Non-pigmented ciliary epithelial cell (primary cell): ENCODE data around the gene RGS10.
A peak's percentile ranks its signal among the peaks of the same experiment; 100 is the strongest.
"Not testable (repeated sequence)": the region's sequence is repeated elsewhere in the genome, so short reads cannot be mapped to it uniquely, and the experiment has no call there.

ENCODE experiments used
- DNase-seq: peaks from one replicate; pipeline ENCODE4 v3.0.0-alpha.2; 2010; ENCODE audit warnings: low read depth

The RGS10 gene

DNA sequence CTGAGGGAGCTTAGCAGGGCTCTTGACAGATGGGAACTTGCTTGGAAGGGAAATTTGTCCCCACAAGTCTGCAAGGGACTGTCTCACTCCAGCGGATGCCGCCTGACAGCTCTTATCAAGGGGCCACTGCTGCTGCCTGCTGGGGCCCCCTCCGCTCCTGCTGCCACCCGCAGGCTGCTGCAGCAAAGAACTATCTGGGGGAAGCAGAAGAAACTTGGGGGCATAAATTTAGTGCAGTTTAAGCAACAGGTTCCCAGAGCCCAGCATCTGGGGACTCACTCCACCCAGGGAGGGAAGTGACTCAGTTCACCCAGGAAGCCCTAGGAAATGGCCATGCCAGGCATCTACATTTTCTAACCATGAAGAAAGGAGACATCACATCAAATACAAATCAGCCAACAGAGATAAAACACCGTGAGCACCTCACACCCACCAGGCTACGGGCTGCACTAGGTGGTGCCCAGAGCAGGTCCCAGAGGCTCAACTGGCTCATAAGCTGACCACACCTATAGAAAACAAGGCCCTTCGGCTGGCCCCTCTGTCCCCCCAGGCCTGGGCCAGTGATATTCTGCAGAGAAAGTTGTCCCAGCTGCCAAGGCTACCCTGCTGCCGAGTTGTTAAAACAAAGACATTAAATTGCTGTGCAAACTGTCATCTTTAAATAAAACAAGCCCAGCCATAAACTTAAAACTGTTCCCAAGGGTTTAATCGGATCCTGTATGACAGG lies 3.7 kb downstream of the RGS10 start:
- DNase-seq: no peak

DNA sequence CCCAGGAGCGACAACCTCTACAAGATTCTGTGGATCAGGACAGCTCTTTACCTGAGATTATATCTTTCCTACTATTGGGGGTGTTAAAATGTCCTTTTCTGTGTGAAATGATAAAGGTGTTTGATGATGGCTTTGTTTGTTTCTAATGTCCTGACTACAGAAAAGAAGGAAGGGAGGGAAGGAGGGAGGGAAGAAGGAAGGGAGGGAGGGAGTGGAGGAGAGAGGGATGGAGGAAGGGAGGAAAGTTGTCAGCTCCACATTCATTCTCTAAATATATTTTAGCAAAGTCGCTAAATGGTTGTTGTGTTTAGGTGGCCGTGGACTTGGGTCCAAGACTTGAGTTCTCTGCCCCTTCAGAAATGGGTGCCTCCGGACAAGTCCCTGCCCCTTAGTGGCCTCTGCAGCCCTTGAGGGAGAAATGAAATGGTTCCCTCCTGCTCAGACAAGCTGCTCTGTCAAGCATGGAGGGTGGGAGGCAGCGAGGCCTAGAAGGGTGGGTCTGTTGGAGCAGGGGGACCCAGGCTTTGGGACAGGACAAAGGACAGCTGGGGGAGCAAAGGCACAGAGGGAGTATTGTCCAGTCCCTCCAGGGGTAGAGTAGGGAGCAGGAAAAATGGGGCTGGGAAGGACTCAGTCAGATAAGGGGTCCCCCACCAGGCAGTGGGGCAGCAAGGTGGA lies 4.4 kb downstream of the RGS10 start:
- DNase-seq: no peak

DNA sequence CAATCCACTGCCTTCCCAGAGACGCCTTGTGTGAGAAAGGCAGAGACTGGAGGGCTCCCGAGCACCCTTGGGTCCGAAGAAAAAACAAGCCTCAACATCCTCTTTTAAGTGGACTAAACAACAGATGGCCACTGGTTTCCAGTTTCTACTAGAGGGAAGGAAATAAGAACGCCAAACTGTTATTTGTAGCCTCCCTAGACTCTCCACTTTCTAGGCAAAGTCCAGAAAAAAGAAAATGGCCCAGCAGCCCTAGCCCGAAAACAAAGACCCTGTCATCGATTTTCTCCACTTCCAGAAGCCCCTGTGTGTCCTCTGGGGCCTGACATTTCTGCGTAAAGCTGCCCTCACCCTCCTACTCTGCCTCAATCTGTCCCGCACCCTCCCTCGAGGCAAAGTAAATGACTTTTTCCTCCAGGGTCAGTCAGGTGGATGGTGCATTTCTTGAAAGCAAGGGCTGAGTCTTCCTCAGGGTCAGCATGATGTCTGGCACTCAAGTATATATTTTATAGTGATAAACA lies 6.0 kb downstream of the RGS10 start:
- no peak for DNase-seq

DNA sequence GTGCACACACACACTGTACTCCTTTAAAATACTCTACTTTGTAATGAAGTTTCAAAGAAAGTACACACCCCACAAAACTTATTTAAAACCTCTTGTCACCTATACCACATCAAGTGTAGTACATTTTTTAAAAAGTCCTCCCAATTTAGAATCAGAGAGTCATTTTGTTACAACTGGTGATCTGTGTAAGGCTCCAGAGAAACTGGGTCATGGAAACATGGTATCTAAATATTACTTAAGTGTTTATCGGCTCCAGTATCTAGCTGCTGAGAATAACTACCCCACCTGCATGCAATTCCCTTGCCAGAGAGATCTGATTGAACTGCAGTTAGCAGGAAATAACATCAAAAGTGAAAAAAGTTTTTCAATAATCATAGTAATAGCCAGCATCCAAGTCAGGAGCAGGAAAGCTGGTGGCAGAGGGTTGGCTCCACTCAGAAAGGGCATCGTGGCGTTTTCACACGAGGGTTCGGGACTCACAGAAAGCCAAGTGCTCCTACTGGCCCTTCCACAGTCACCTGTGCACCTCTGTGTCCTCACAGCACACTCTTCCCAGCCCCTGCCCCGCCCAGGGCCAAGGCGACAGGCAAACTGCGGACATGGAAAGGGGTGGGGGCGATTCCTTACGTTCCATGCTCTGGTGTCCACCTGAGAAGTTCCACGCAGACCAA lies 6.5 kb downstream of the RGS10 start:
- DNase-seq: no peak

DNA sequence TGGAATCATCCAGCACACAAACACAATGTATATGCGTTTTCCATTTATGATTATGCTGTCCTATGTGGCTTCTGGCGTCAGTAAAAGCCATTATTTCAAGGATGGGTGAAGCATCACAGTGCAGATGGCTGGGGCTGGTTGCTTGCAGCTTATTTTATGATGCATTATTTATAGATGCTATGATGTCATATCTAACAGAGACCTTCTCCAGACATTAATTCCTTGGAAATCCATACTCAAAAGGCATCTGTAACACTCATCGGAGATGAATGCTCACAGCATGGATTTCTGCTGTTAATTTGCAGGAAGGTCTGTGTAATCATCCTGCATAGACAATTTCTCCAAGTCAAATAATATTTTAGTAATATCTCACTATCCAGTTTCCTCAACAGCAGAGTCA lies 7.2 kb downstream of the RGS10 start:
- DNase-seq: no peak

DNA sequence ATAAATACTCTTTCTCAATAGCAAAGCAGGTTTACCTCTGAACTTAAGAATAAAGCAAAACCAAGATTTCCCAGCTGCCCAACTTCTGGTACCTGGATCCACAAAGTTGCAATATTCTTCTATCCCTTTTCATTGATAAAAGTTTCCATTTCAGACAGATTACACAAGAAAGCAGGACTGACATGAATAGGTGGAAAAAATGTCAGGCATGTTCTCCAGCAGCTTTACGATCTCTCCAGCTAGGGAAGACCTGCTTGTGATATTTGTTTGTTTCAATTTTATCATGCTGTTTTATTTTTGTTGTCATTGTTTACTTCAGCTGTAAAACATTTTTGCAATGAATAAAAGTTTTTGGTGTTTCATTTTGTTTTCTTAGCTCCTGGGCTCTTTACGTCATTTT lies 9.0 kb downstream of the RGS10 start:
- DNase-seq: no peak

DNA sequence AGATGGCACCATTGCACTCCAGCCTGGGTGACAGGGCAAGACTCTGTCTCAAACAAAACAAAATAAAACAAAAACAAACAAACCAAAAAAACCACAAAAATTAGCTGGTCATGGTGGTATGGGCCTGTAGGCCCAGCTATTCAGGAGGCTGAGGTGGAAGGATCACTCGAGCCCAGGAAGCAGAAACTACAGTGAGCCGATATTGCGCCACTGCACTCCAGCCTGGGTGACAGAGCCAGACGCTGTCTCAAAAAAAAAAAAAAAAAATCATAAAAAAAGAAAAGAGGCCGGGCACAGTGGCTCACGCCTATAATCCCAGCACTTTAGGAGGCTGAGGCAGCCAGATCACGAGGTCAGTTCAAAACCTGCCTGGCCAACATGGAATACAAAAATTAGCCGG lies 9.7 kb downstream of the RGS10 start:
- DNase-seq: not testable (repeated sequence)

DNA sequence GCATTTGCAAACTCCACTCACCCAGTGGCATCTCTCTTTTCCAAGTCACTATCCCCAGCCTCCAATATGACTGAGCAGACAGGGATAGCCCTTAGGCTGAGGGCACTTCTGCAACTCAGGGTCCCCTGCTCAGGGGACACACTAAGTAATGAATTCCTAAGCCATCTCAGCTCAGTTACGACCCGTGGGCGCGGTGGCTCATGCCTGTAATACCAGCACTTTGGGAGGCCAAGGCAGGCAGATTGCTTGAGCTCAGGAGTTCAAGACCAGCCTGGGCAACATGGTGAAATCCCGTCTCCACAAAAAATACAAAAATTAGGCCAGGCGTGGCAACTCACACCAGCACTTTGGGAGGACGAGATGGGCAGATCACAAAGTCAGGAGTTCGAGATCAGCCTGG lies 10.3 kb downstream of the RGS10 start:
- DNase-seq: not testable (repeated sequence)

DNA sequence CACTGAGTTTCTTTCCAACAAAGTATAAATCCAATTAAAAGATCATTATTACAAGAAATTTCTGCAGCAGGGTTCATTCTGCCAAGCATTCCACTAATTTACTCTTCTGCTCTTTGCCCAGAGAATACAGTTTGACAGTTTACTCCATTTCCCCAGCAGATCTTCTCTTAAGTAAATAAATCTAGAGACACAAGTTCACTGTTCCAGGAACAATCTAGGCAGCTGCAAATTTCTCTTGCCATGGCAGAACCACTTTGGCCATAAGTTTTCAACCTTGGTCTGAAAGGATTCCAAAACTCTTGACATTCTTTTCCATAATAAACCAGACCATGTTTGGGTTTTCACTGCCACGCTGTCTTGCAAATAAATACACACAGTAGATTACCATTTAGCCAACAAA lies 11.5 kb downstream of the RGS10 start:
- DNase-seq: no peak

DNA sequence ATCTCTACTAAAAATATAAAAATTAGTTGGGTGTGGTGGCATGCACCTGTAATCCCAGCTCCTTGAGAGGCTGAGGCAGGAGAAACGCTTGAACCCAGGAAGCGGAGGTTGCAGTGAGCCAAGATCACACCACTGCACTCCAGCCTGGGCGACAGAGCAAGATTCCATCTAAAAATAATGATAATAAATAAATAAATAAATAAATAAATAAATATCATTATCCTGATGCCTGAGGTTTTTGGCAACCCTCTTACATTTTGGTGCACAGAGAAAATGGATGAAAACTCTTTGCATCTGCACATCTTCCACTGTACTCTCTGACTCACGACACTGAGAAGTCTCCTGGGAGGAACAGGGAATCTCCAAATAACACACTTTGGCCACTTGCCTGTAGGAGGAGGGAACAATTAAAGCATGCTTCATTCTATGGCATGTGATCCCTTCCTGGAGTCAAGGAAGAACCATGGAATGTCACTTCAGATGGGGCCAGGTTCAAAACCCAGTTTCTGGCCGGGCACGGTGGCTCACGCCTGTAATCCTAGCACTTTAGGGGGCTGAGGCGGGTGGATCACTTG lies 13.8 kb downstream of the RGS10 start:
- not testable (repeated sequence) for DNase-seq

DNA sequence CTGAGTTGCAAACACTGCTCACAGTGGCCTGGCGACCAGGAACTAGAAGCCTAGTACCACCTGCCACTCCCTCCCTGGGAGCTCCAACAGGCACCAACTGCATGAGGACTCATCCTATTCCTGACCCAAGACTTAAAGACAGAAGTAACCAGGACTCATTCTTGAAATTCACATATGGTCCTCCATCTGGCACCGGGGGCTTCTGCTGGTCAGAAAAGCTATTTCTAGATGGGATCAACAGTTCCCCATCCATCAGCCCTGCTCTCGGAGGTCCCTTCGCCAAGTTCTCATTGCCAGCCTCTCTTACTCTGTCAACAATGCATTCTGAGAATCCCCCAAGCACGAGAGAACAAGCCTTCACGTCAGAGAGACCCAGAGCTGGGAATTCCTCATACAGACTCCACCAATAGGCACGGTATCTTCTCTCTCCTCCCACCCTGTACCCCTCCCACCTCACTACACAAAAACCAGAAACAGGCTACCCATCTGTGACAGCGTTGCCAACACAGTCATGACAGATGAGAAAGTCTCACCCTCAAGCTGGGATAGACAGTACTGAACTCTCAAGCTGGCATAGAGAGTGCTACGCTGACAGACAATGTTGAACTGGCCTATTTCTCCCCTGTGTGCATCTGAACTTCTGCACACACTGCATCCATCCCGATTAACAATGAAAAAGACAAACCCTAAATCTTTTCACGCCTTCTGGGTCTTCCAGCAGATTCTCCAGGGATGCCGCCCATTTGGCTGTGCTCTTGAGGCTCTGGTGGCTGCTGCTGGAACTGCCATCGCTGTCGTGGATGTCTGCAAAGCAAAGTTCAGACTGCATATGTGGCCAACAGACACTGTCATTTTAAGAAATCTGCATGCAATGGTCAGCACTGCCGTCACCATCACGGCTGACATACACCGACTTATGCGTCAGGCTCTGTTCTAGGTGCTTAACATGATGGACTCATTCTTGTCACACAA lies 15.6 kb downstream of the RGS10 start:
- no peak for DNase-seq

DNA sequence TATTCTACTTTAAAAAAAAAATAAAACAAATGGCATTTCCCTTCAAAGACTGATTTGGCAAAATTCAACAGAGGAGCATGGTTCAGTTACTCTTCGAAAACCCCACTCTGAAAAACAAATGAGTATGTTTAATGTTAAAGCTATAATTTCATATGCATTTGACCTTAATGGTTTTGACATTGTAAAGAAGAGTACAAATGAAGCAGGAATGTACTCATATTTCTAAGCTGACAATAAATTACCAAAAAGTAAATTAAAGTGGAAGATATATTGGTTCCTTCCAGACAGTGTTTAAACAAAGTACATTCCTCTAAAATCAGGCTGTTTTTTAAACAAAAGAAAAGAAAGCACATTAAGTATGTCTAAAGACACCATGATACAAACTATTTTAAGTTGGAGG lies 16.4 kb downstream of the RGS10 start:
- no peak for DNase-seq

DNA sequence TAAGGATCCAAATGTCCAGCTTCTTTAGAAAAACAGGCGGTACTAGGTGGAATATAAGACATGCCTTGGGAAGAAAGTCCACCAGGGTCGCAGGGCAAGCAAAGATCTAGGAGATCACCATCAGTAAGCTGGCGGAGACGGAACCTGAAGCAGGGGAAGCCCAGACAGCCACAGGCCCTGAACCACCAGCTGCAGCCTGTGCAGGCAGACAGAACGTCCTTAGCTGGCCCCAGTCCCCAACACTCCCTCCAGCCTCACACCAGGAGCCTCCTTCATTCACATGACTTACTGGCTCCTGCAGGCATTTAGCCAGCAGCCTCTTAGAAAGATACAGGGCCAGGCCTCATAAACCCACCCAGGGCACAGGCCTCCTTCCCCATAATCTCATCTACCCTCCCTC lies 17.4 kb downstream of the RGS10 start:
- no peak for DNase-seq

DNA sequence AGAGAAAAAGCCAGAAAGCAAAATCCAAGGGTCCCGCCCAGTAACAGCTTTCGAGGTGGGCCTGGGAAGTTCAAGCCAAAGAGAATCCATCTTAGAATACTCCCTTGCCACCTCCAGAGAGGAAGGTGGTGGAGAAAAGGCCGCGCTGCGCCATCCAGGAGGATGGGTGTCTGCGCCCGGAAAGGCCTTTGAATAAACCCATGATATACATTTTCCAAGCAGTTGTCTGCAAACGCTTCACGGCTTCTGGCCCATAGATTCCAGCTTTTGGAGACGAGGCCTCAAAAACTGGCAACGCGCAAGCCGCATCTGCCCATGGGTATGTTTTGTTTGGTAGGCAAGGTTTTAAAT lies 17.8 kb downstream of the RGS10 start:
- DNase-seq: no peak

DNA sequence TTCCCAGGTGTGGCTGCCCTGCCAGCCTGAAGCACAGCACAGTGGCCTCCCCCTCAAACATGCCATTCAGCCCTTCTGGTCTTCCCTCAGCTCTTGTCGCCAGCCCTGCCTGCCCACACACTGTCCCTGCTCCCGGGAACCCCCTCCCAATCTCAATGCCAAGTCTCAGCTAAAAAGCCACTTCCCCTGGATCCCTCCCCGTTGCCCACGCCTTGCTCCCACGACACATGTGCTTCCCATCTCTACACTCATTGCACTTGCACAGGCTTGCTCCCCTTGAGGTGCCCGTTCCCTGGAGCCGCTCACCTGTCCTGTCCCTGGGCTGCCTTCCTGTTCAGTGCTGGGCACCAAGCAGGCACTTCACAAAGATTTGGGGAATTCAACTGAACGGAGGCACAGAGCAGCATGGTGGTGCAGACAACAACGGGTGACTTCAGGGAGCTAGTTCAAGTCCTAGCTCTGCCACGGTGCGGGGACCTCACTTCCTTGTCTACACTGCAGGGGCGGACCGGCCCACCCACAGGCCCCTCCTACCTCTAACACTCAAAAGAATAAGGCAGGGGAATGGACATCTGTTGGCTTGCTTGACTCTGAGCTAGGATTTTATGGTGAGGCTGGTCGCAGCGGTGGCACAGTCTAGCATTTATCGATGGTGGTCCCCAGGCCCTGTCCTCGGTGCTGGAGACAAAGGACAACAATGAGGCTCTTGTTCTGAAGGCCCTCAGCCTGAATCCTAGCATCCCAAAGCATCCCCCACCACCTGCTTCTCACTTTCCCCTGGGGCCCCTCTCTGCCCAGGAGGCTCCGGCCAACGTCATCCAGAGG lies 18.4 kb downstream of the RGS10 start:
- no peak for DNase-seq

DNA sequence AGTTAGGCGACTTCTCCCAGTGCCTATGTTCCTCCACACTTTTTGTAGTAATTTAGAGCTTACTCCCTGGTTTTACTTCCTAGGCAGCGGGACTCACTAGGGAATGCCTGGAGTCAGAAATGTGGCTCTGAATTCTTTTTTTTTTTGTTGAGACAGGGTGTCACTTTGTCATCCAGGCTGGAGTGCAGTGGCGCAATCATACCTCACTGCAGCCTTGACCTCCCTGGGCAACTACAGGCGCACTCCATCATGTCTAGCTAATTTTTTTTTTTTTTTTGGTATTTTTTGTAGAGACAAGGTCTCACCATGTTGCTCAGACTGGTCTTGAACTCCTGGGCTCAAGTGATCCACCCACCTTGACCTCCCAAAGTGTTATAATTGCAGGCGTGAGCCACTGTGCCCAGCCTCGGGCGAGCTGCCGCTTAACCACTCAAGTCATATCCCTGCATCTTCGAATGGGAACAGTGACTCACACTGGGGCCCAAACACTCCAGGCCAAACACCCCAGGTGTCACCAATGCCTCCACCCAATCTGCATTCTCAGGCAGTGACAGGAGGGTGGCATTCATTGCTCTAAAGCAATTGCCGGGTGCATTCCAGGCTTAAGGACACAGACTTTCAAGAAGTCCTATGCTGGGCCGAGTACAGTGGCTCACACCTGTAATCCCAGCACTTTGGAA lies 19.6 kb downstream of the RGS10 start:
- no peak for DNase-seq

DNA sequence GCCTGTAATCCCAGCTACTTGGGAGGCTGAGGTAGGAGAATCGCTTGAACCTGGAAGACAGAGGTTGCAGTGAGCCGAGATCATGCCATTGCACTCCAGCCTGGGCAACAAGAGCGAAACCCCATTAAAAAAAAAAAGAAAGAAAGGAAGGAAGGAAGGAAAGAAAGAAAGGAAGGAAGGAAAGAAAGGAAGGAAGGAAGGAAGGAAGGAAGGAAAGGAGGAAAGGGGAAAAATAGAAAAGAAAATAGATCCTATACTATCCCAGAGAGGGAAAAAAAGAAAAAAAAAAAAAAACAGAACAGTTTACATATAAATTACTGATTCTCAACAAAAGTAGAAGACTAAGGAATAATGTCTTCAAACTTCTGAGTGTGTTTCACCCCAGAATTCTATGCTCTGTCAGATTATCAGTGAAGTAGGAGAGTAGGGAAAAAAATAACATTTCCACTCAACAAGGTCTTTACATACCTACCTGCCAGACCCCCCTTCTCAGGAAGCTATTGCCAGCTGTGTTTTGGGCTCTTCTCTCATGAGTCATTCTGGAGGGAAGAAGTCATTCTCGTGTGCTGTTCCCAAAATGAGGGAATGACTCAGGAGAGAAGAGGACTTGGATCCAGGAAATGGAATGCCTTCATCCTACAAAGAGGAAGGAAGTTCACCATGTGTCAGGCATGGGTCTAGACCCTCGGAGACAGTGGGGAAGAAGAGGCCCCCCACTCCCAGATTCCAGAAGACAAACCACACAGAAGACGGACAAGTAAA lies 20.9 kb downstream of the RGS10 start:
- peak; percentile 60 for DNase-seq

DNA sequence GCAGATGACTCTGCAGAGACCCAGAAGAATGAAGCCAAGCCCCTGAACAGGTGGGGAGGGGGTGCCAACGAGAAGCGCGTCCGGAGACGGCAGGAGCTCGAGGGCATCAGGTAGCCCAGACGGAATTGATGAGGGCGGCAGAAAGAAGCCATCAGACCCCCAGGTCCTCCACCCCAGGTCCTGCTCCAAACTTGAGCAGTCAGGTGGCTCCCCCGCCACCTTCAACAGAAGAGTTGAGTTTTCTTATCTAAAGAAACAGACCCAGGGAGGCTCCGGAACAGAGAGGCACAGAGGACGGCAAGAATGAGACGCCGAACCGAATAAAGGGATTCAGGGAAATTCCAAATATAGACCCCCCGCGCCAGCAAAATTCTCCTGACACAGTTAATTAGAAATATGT lies 22.2 kb downstream of the RGS10 start:
- no peak for DNase-seq

DNA sequence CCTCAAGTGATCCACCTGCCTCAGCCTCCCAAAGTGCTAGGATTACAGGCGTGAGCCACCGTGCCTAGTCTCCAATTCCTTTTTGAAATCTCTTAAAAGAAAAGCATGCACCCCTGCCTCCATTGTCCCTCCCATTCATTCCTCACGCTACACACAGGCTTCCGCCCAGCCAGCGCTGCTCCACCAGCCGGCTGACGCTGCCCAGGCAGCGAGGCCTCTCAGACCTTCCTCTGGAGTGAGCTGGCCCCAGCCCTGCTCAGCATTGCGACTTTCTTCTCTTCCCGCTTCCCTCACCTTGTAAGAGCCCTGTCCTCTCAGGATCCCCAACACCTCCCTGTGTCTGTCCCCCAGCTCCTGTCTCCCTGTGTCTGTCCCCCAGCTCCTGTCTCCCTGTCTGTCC lies 23.6 kb downstream of the RGS10 start:
- no peak for DNase-seq
